GM12865 (cell line): ENCODE data around the gene OR52N1.

Experiments used
- DNase-seq: peaks from one replicate; pipeline ENCODE4 v3.0.0; 2010; ENCODE audit warnings: low read depth
- H3K4me3 ChIP-seq: 2 replicates; pipeline ENCODE4 v1.5.1; 2011; ENCODE audit warnings: mild to moderate bottlenecking, low read depth, low read length, control low read depth
- TF ChIP-seq, protein P1 (sequence below): IDR thresholded peaks from 2 replicates; pipeline ENCODE4 v1.5.1; 2011; ENCODE audit warnings: low read length, control low read depth, low read depth, inconsistent platforms; ENCODE audit not compliant: insufficient read depth; ENCODE audit errors: missing control alignments

The OR52N1 gene

GRCh38 chr11:5809905-5810795, 19.1 kb upstream of the OR52N1 start:
- H3K4me3 ChIP-seq = no peak overlapping the region
- DNase-seq = no peak
- TF ChIP-seq, protein P1, sequence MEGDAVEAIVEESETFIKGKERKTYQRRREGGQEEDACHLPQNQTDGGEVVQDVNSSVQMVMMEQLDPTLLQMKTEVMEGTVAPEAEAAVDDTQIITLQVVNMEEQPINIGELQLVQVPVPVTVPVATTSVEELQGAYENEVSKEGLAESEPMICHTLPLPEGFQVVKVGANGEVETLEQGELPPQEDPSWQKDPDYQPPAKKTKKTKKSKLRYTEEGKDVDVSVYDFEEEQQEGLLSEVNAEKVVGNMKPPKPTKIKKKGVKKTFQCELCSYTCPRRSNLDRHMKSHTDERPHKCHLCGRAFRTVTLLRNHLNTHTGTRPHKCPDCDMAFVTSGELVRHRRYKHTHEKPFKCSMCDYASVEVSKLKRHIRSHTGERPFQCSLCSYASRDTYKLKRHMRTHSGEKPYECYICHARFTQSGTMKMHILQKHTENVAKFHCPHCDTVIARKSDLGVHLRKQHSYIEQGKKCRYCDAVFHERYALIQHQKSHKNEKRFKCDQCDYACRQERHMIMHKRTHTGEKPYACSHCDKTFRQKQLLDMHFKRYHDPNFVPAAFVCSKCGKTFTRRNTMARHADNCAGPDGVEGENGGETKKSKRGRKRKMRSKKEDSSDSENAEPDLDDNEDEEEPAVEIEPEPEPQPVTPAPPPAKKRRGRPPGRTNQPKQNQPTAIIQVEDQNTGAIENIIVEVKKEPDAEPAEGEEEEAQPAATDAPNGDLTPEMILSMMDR = no peak

DNA sequence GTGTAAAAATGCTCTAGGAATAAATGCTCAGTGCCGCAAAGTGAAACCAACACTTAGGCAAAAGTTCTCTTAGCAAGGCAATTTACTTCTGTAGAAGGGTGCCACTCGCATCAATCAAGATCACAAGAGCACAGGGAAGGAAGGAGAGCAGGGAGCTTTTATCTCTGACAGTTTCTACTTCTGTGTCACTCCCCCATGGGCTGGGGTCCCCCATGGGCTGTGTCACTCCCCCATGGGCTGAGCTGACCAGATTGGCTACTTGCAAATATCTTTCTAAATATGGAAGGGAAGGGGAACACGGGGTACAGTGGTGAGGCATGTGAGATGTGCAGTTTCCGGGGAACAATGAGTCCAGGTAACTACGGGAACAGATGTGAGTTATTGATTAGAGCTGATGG, 18.1 kb upstream of the OR52N1 start:
- peak; percentile 3 for DNase-seq
- TF ChIP-seq, protein P1 = no peak
- H3K4me3 ChIP-seq = peak overlapping the region; percentile 77

DNA sequence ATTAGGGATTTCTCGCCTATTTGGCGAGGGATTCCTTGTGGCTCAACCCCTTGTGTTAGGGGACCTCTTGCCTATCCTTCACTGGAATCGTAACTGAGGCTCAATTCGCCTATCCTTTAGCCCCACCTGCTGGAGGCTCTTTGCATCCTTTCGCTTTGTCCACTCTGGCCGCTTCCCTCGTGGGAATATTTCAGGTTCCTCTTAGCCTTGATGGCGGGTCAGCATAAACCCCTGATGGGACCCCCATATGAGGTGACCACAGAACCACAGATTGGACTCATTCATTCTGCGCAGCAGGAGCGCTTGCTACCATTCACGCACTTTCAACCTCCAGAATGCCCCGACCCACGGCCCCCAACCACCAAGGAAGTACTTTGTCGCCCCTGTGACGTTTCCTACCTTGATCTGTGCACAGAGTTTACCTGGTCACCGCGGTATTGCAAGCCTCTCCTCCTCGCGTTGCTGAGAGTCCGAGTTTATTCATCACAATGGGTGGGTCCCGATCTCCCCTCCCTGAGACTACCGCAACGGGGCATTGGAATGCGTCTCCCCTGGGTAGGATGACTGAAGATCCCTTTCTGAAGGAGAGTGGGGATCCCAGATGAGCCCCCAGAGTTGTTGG, 17.5 kb upstream of the OR52N1 start, which contains the start of gene OR52N2:
OR52N2 (plus strand) TSS at position 425 of the 622 bp plus-strand sequence. CDS start 11,412 bp downstream, outside the sequence.
- peak within 1 kb of the TSS; percentile 77 for H3K4me3 ChIP-seq
- DNase-seq = peak; percentile 81
- TF ChIP-seq, protein P1 = peak; percentile 84

GRCh38 chr11:5807580-5807979, 16.5 kb upstream of the OR52N1 start:
- TF ChIP-seq, protein P1 = no peak
- no peak overlapping the region for H3K4me3 ChIP-seq
- no peak for DNase-seq

DNA sequence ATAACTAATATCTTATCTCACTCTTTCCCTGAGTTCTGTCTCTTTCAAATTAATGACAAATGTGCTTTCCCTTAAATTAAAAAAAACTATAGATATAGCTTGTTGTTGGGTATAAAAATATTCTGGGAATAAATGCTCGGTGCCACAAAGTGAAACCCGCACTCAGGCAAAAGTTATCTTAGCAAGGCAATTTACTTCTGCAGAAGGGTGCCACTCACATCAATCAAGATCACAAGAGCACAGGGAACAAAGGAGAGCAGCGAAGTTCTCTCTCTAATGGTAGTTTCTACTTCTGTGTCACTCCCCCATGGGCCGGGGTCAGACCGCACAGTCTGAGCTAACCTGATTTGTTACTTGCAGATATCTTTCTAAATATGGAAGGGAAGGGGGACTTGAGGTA, 12.9 kb upstream of the OR52N1 start:
- no peak overlapping the region for H3K4me3 ChIP-seq
- TF ChIP-seq, protein P1 = no peak
- no peak for DNase-seq

DNA sequence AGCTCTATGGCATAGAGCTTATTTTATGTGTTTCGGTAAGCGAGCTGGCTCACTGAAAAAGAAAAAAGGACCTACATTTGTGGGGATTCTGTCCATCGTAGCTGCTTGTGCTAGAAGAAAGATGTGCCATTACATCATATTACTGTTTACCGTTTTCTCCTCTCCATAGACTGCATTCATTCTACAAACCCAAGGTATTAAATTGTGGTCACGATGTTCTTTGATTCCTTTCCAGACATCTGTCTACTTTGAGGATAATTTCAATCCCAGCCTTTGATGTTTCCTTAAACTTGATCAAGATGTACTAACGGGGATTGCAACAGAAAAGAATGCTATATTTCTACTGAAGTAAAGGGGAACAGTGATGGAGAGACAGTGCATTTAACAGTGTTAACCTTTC, 5.5 kb upstream of the OR52N1 start:
- no peak overlapping the region for H3K4me3 ChIP-seq
- no peak for DNase-seq
- TF ChIP-seq, protein P1 = no peak
